Thymus (tissue), 11 donors: Measurements from ENCODE around the gene CCK. TPM values are rescaled to one million over a fixed set of nuclear protein-coding genes. Genes with fewer than 3 reads are reported as not detected.

Experiments
- DNase-seq, 9 donors: peaks; one replicate each; pipeline ENCODE4 v3.0.0-alpha.2; 2013; ENCODE audit warnings: low spot score in 9 of 9, low read depth in 6 of 9, missing footprints in 1 of 9
- H3K27ac ChIP-seq, 2 donors: one replicate each; pipeline ENCODE4 v1.5.1; 2013; ENCODE audit warnings: control low read depth in 1 of 2, low read depth in 1 of 2, low read length in 1 of 2, mild to moderate bottlenecking in 1 of 2, moderate library complexity in 1 of 2
- H3K27me3 ChIP-seq, 2 donors: one replicate each; pipeline ENCODE4 v1.5.1; 2013; ENCODE audit warnings: low read length in 1 of 2; ENCODE audit not compliant: control insufficient read depth in 2 of 2, insufficient read depth in 1 of 2
- H3K36me3 ChIP-seq, 2 donors: one replicate each; pipeline ENCODE4 v1.5.1; 2013; ENCODE audit warnings: low read length in 1 of 2, mild to moderate bottlenecking in 1 of 2, moderate library complexity in 1 of 2; ENCODE audit not compliant: control insufficient read depth in 2 of 2, insufficient read depth in 2 of 2
- H3K4me1 ChIP-seq, 2 donors: one replicate each; pipeline ENCODE4 v1.5.1; 2013; ENCODE audit warnings: low read length in 2 of 2; ENCODE audit not compliant: control insufficient read depth in 2 of 2, insufficient read depth in 2 of 2
- H3K4me3 ChIP-seq, 2 donors: one replicate each; pipeline ENCODE4 v1.5.1; 2013; ENCODE audit warnings: low read length in 2 of 2, control low read depth in 1 of 2, mild to moderate bottlenecking in 1 of 2
- H3K9me3 ChIP-seq, 2 donors: one replicate each; pipeline ENCODE4 v1.5.1; 2013; ENCODE audit warnings: low read length in 1 of 2, mild to moderate bottlenecking in 1 of 2; ENCODE audit not compliant: control insufficient read depth in 2 of 2, insufficient read depth in 1 of 2
- WGBS: extraction: QIAGEN DNeasy Blood & Tissue Kit; methylation state at CpG from one replicate; pipeline ENCODE4 v1.1.7; 2013; 5-methylcytosine and 5-hydroxymethylcytosine counted together
- polyA plus RNA-seq: library from polyadenylated mRNA; stranded (reverse); fragments of 200-250 nt; gene quantifications from one replicate; pipeline ENCODE4 v1.2.3, GENCODE V29; 2013
- total RNA-seq: library from RNA; stranded (reverse); fragments of 120-200 nt; gene quantifications from one replicate; pipeline ENCODE4 v1.2.4, GENCODE V29; 2013
- donor health status: healthy.

Gene CCK
- total and polyA plus RNA-seq, 2 donors: 2.2 to 9.0 TPM

DNA sequence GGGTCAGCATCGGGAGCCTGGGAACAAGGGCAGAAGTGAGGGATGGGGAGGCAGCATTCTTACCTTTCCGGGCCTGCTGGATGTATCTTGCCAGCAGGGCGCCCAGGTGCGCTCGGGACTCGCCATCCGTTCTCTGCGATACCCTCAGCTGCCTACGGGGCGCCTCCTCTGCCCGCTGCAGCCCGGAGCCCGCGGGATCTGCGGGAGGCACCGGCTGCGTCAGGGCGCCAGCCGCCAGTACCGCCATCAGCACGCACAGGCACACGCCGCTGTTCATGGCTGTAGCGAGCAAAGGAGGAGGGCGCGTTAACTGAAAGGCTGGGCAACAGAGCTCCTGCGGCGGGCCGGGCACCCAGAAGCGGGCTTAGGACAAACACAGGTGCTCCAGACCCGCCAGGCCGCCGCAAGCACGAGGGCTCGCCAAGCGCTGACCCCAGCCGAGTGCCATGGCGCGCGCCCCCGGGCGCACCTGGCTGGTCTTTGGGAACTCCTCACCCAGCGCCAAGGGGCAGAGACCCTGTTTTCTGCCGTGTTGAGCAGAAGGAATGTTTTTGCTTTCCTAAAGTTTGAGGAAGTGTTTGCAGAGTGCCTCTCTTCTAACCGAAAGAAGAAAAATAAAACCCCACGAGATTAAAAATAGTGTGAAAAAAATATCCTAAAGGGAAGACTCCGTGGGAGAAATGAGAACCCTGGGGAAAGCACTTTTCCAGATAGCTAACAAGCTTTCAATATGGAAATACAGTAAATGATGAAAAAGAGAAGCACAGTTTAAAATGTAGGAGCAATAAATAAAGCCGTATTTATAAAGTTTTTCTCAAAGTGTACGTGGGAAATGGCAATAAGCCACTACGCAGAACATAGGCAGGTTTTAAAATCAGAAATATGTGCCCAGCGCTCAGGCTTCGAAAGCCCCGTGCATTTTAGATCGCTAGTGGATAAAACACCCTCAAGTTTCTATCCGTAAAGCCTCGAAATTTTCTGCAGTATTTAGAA is 2.3 kb downstream of the CCK start:
- Histone ChIP-seq H3K36me3 (no peaks in the 10 kb centered on the region), H3K27me3 (peaks cover 44 to 81% of the 10 kb centered on the region in 2 donors), H3K27ac (no peak overlapping the region), H3K4me3 (no peak overlapping the region), H3K9me3 (peaks cover 3 to 9% of the 10 kb centered on the region in 2 donors), H3K4me1 (peaks cover 0 to 22% of the 10 kb centered on the region in 2 donors)
- 11% methylated on average over 56 of the region's 56 CpGs for WGBS
- peak in 1 of 9 donors; percentile 22 for DNase-seq

- peaks cover 0 to 22% of the 10 kb centered on the region in 2 donors for H3K4me1 ChIP-seq
- H3K36me3 ChIP-seq: no peaks in the 10 kb centered on the region
- H3K4me3 ChIP-seq: no peak overlapping the region
- H3K9me3 ChIP-seq: peaks cover 3 to 9% of the 10 kb centered on the region in 2 donors
- no peak overlapping the region for H3K27ac ChIP-seq
- peaks cover 43 to 71% of the 10 kb centered on the region in 2 donors for H3K27me3 ChIP-seq
- 73% methylated on average over 2 of the region's 2 CpGs for WGBS
- DNase-seq: no peak
Observed at GRCh38 chr3:42262525-42262924, 3.5 kb downstream of the CCK start.

GRCh38 chr3:42257007-42257406 is 9.0 kb downstream of the CCK start:
- H3K27me3 ChIP-seq: peaks cover 5 to 20% of the 10 kb centered on the region in 2 donors
- no peaks in the 10 kb centered on the region for H3K9me3 ChIP-seq
- H3K4me3 ChIP-seq: no peak overlapping the region
- no peak overlapping the region for H3K27ac ChIP-seq
- H3K36me3 ChIP-seq: no peaks in the 10 kb centered on the region
- WGBS: 85% methylated on average over 7 of the region's 7 CpGs
- no peaks in the 10 kb centered on the region for H3K4me1 ChIP-seq
- DNase-seq: no peak

DNA sequence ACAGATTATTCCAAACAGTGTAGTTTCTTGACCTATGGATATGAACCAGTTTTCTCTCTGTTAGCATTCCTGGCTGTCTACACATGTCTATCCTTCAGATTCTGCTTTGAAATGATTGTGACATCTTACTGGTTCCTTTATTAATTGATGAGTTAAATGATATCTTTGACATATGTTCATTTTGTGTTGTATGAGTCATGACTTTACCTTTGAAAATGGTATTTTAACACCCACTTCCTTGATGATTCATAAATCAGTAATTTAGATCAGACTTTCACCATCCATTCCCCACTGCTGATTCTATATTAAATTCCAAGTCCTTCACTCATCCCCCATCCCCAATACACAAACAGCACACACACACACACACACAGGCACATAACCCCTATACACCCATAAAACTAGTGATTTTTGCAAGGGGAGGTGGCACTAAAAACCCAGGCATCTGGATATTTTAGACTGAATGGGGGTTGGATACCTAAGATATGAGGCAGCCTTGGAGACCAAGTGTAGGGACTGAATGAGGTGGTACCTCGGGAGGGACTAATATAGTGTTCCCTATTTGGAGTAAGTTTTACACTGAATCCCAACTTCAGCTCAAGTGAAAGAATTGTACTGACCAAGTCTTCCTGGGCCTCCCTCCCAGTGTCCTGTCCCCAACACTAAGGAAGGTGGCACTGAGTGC is 9.7 kb downstream of the CCK start:
- no peak for DNase-seq
- Histone ChIP-seq H3K4me3 (no peak overlapping the region), H3K4me1 (no peaks in the 10 kb centered on the region), H3K27me3 (peaks cover 2 to 12% of the 10 kb centered on the region in 2 donors), H3K9me3 (no peaks in the 10 kb centered on the region), H3K27ac (no peak overlapping the region), H3K36me3 (no peaks in the 10 kb centered on the region)
- 93% methylated on average over 1 of the region's 1 CpG for WGBS

GRCh38 chr3:42254566-42254965 is 11.4 kb downstream of the CCK start:
- Histone ChIP-seq H3K9me3 (no peaks in the 10 kb centered on the region), H3K27ac (no peak overlapping the region), H3K27me3 (peaks cover 2% of the 10 kb centered on the region in 2 donors), H3K36me3 (no peaks in the 10 kb centered on the region), H3K4me3 (no peak overlapping the region), H3K4me1 (no peaks in the 10 kb centered on the region)
- DNase-seq: no peak
- WGBS: 86% methylated on average over 3 of the region's 3 CpGs

GRCh38 chr3:42250761-42251160 is 15.2 kb downstream of the CCK start:
- Histone ChIP-seq H3K27me3 (no peaks in the 10 kb centered on the region), H3K36me3 (no peaks in the 10 kb centered on the region), H3K9me3 (no peaks in the 10 kb centered on the region), H3K27ac (no peak overlapping the region), H3K4me1 (peaks cover 3 to 6% of the 10 kb centered on the region in 2 donors), H3K4me3 (no peak overlapping the region)
- no peak for DNase-seq
- WGBS: 100% methylated on average over 1 of the region's 1 CpG

DNA sequence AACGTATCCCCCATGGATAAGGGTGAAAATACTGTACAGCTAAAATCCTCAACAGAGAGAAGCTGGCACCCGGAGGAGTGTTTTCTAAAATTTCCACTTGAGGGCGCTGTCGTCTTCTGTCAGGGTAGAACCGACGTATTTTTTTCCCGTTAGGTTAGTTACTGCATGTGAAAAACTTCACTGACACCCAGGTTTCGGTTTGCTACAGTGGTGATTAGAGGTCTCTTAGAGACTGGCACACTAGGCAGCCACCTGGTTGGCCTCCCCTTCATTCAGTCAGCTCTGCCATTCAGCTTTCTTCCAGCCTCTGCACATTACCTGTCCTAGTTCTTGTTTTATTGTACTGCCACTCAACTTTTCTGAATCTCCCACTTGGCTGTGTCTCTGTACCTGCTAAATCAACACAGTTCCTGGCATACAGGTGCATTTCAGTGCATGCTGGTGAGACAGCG is 18.4 kb downstream of the CCK start:
- Histone ChIP-seq H3K9me3 (no peaks in the 10 kb centered on the region), H3K4me3 (no peak overlapping the region), H3K27ac (no peak overlapping the region), H3K36me3 (no peaks in the 10 kb centered on the region), H3K27me3 (peaks cover 0 to 2% of the 10 kb centered on the region in 2 donors), H3K4me1 (peaks cover 3 to 6% of the 10 kb centered on the region in 2 donors)
- WGBS: 11% methylated on average over 9 of the region's 9 CpGs
- peak; percentile 41 to 87 (median 69) for DNase-seq

GRCh38 chr3:42246091-42246490 is 19.9 kb downstream of the CCK start:
- WGBS: 55% methylated on average over 1 of the region's 1 CpG
- H3K27me3 ChIP-seq: peaks cover 0 to 2% of the 10 kb centered on the region in 2 donors

GRCh38 chr3:42236611-42237010 is 29.4 kb downstream of the CCK start:
- Histone ChIP-seq H3K27me3 (no peaks in the 10 kb centered on the region), H3K27ac (no peak overlapping the region), H3K36me3 (no peaks in the 10 kb centered on the region), H3K4me3 (no peak overlapping the region), H3K9me3 (peaks cover 2 to 3% of the 10 kb centered on the region in 2 donors), H3K4me1 (no peaks in the 10 kb centered on the region)
- DNase-seq: no peak
- 97% methylated on average over 2 of the region's 2 CpGs for WGBS

More at GRCh38 chr3:42246091-42246490, 19.9 kb downstream of the CCK start:
- H3K27ac ChIP-seq: no peak overlapping the region
- H3K4me1 ChIP-seq: peaks cover 3 to 6% of the 10 kb centered on the region in 2 donors
- DNase-seq: no peak
- no peak overlapping the region for H3K4me3 ChIP-seq
- H3K36me3 ChIP-seq: no peaks in the 10 kb centered on the region
- no peaks in the 10 kb centered on the region for H3K9me3 ChIP-seq
